ENCODE data around the gene NDUFB6.
"Not testable (repeated sequence)": the region's sequence is repeated elsewhere in the genome, so short reads cannot be mapped to it uniquely, and the experiment has no call there.

Gene NDUFB6

DNA sequence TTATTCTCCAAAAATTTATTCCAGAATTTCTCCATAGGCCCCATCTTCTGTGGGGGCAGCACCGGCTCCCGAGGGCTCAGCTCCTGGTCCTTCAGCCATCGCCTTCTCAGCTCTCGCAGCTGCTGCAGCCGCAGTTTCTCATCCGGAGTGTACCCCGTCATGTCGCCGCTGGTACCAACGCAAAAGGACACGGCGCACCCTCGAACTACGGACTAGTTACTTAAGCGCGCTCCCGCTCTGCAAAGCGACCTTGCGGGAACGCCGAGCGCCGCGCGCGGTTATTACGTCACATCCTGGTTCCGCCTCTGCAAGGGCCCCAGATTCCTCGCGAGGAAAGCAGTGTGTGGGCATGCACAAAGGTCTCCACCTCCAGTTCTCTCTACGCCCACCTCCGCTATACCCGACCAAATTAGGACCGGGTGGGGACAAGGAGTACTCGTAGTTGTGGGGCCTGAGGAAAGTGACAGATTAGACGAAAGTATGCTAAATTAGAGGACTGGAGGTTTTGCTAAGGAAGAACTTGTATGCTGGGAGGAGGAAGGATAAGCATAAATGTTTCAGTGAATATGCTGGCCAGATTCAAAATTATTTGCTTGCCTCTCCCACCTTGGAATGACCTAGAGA, at the start of gene NDUFB6:
Gene NDUFB6 (minus strand): TSS at position 260 of the 624 bp plus-strand sequence. CDS start 99 bp downstream, at position 161.
- peak; percentile 63 for DNase-seq (ENCODE audit: low spot score)

DNA sequence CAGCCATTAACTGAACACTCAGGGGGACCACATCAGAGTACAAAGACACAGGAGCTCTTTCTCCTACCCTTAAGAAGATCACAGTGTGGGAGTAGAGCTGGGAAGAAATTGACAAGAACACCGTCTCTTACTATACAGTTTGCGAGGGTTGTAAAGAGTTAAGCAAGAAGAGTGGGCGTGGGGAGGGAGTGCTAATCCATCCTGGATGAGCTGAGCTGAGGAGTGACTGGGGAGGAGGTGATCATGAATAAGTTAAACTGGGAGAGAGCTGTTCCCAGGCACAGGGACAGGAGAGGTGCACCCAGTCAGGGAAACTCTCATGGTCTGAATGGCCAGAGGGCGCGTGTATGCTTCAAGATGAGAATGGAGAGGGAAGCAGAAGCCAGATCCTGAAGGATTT, 45.3 kb upstream of the NDUFB6 start:
- no peak for DNase-seq (ENCODE audit: low spot score)

DNA sequence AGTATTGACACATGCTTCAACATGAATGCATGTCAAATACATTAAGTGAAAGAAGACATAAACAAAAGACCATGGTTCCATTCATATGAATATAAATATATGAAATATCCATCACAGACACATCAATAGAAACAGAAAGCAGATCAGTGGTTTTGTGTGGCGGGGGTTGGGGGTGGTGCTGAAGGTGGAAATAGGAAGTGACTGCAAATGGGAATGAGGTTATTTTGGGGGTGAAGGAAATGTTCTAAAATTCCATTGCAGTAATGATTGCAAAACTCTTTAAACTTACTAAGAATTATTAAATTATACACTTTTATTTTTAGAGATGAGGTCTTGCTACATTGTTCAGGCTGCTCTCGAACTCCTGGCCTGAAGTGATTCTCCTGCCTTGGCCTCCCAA, 33.9 kb upstream of the NDUFB6 start:
- DNase-seq (ENCODE audit: low spot score), result no peak

DNA sequence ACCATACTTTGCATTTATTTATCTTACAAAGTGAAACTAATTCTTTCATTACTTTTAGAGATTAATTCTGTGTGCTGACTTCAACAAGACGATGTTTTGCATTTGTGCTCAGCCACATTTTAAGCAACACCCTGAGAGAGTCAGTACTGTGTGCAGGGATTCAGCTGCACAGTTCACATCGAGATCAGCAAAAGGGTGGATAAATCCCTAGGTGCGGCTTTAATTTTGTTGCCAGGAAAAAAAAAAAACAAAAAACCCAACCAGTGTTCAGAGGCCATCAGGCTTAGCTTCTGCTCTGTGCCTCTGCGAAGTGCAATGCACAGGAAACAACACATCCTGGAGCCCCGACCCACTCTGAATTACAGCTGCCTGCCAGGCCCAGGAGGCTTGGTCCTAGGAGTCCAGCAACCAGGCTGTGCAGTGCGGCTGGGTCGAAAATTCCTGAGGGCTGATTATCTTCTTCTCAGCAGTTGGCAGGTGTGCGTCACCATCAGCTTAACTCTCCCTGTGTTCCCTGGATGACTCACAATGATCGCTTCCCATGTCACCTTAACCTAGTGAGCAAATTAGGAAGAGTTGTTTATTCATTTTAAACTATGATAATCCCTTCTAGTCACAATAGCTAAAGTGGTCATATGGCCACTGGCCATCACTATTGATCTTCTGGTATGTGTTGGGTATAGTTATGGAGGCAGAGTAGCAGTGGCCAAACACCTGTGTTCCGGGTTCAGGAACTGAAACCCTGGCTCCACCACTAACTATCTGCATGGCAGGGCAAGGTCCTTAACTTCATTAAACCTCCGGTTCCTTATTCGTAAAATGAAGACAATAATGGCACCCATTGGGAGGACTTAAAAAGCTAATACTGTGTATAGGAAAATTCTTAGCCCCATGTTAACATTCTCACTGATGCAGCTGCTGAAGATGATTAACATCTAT, 31.2 kb upstream of the NDUFB6 start:
- DNase-seq (ENCODE audit: low spot score), result no peak

DNA sequence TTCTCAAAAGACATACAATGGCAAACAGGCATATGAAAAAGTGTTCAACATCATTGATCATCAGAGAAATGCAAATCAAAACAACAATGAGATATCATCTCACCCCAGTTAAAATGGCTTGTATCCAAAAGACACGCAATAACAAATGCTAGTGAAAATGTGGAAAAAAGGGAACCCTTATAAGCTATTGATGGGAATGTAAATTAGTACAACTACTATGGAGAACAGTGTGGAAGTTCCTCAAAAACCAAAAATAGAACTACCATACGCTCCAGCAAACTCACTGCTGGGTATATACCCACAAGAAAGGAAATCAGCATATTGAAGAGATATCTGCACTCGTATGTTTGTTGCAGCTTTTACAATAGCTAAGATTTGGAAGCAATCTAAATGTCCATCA, 26.1 kb upstream of the NDUFB6 start:
- DNase-seq (ENCODE audit: low spot score), result not testable (repeated sequence)

DNA sequence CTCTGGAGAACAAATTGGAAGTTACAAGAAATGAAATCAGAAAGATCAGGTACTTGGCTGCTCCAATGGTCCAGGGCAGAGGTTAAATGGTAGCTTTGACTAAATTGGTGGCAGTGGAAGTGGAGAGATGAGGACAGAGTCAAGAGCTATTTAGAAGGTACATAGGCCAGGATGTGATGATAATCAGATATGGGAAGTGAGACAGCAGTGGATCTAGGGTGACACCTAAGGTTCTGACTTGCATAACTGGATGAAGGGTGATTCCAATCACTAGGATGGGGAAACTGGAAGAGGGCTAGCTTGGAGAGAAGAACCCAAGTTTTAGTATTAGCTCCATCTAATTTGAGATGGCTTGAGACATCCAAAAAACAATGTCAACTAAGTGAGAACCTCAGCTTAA, 24.0 kb upstream of the NDUFB6 start:
- no peak for DNase-seq (ENCODE audit: low spot score)

DNA sequence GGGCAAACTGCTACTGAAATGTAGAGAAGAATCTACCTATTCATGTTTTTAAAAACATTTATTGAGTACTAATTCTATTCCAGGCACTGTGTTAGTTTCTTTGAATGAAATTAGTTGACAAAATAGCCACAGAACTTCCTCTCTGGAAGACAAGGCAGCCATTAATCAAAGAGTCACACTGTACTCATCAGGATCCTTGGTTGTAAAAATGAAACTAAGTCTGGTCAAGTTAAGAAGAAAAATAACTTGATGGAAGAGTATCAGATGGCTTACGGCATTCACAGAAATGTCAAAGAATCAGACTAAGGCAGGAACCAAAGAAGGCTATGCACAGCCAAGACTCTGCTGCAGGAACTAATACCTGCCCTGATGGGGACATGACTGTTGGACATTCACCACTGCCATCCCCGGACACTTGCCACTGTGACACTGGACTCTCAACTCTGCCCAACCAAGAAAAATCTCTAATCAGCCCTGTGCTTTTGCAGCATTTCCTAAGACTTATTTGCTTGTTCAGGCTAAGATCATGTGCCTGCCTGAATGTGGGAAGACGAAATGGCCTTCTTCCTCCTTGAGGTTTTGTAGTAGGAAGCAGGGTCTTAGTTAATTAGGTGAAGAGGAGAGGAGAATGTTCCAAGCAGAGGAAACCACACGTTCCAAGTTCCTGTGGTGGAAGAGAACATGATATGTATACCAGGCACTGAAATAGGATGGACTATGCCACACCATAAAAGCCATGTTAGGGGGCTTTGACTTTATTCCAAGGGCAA, 23.3 kb upstream of the NDUFB6 start:
- no peak for DNase-seq (ENCODE audit: low spot score)

DNA sequence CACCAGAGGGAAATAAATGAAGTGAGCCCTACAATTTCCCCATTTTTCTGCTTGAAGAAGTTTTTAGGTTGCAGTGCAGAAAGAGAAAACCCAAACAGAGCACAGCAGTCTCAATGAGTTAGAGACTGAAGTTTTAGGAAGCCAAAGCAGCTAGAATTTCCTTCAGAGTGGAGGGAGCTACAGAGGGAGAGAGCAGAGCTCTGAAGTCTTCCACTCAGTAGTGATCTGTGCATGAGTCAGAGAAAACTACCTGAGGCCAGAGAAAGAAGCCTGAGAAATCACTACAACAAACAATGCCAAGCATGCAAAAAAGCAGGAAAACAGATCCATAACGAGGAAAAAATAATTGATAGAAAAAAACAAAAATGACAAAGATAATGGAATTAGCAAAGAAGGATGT, 17.9 kb upstream of the NDUFB6 start:
- DNase-seq (ENCODE audit: low spot score), result no peak

DNA sequence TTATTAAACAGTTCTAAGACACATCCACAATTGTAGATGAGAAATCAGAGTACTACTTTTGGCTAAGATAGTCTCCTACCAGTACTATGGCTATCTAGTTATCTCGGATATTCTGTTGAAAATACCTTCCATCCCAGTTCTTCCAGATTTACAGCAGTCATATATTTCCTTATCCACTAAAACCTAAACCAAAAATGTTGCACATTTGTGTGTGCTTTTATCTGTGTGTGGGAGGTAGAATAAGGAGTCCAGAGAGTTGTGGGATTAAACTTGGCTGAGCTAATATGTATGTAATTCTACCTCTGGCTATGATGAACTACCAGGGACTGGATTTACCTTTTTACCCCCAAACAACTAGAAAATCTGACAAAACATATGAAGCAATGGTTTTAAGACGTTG, 17.5 kb upstream of the NDUFB6 start:
- no peak for DNase-seq (ENCODE audit: low spot score)

DNA sequence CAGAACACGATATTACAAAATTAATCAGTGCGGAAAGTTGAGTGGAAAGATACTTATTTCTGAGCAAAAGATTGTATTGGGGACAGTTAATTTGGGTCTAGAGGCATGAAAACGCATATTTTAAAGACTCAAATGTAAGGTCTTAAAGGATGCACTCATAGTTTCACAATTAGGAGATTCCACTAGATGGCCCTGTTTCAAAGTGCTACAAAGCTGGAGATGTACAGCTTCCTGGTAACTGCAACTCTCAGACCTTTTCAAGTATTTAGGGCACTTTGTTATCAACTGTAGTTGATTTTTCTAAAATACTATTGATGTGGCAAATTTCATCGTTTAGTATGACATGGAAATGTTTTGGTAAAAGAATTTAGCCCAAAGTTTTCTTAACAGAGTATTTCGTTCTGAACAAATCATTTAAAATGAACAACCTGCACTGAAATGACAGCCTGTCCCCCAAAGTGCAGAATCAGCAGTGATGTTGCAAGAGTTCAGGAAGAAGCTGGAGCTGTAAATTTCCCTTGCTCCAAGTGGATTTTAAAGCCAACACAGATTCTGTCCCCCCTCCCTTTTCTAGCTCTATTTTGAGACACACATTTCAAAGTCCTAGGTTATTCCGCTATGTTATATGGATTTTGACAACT, 16.2 kb upstream of the NDUFB6 start:
- DNase-seq (ENCODE audit: low spot score), result no peak

DNA sequence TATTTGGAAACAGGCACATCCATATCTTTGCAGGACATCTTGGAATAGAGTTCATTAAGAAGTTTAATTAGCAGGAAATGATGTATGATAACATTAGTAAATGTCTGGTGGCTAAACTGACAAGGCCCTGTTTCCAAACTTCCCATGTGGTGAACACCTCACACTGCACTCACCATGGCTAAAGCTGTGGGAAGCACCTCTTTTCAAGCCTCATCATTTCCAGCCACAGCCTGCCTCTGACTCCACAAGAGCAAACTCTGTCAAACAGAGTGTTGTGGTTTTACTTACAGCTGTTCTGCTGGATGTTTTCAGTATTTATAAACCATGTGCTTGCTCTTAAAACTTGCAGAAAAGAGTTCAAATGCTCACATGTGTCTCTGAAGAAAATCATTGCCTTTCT, 14.9 kb upstream of the NDUFB6 start:
- DNase-seq (ENCODE audit: low spot score), result no peak

DNA sequence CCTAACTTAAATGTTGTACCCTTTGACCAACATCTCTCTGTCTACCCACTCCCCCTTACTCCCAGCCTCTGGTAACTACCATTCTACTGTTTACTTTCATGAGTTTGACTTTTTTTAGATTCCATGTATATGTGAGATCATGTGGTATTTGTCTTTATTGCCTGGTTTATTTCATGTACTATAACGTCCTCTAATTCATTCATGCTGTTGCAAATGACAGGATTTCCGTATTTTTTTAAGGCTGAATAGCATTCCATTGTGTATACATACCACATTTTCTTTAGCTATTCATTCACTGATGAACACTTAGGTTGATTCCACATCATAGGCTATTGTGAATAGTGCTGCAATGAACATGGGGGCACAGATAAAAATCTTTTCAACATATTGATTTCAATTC, 11.8 kb upstream of the NDUFB6 start:
- DNase-seq (ENCODE audit: low spot score), result no peak

DNA sequence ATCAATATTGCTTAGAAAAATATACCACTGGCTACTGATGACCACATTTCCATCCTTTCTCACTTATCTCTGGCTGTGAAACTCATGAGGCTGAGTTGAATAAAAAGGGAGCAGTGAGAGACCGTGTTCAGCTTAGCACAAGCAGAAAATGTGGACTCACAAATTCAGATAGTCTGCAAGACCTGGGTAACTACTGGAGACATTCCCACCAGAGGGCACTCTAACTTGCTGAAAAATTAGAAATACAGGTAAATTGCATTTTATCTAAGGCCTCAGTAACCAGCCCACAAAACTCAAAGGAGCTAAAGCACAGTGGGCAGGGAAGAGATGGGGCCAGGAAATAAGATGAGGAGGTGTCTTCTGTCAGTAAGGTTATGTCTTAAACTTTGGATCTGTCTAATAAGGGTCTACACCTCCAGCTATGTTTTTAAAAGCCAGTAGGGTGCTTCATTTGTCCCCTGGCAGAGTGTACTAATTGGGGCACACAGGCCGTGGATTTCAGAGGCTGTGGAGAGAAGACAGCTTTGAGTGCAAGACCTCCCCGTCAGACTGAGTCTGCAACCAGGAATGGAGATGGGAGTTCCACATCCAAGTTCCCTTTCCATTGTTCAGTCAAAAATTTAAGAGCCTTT, 8.7 kb upstream of the NDUFB6 start:
- DNase-seq (ENCODE audit: low spot score), result no peak

DNA sequence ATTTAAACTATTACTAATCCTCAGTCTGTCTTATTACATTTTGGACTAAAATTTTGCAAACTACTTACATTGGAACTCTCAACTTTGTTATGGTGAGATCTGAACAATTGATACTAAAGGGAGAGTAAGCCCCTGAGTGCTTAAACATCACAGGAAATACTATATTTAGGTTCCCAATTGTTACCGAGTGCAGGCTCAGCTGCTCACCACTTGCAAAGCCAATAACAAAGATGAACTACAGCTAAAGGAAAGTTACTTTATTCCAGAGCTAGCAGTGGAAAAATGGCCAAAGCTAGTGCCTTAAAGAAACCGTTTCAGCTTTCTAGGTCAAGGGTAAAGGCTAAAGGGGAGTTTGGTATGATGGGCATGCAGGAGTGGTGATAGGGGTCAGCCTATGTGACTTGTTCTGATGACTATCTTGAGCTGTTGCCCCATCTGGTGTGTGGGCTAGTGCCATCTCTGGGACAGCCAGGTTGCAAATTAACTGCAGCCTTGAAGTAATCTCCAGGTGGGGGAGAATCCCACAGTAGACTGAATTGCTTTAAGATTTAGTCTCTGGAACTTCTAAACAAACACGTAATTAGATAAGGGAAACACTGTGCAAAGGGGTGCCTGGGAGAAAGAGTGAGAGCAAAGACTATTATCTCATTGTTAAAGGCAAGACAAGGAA, 7.8 kb upstream of the NDUFB6 start:
- no peak for DNase-seq (ENCODE audit: low spot score)

DNA sequence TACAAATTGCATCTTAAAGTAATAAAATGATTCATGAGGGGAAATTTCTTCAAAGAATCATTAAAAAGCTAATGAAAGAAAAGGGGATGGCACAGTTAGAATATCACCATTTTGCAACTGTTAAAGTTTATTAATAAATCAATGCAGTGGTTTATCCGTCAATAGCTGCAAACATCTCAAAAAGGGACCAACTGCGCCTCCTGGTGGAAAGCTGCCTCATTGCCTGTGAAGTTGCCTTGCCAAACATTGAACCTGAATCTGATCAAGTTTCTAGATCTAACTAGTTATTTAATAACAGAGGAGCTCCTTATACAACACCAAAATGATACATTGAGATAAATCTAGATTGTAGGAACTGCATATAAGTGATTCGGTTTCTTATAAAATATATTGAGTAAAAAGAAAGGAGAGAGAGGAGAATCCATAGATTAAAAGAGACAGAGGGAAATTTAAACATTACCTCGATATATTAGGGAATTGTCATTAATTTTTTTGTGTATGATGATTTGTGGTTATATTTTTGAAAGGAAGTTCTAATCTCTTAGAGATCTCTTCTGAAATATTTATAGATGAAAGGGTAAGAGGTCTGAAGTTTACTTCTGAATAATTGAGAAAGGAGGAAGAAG, 6.9 kb upstream of the NDUFB6 start:
- DNase-seq (ENCODE audit: low spot score), result no peak

DNA sequence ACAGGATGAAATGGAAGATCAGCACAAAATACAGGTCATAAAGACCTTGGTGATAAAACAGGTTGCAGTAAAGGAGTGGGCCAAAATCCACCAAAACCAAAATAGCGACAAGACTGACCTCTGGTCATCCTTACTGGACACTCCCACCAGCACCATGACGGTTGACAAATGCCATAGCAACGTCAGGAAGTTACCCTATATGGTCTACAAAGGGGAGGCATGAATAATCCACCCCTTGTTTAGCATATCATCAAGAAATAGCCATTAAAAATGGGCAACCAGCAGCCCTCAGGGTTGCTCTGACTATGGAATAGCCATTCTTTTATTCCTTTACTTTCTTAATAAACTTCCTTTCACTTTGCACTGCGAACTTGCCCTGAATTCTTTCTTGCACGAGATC, 6.0 kb upstream of the NDUFB6 start:
- DNase-seq (ENCODE audit: low spot score), result no peak

DNA sequence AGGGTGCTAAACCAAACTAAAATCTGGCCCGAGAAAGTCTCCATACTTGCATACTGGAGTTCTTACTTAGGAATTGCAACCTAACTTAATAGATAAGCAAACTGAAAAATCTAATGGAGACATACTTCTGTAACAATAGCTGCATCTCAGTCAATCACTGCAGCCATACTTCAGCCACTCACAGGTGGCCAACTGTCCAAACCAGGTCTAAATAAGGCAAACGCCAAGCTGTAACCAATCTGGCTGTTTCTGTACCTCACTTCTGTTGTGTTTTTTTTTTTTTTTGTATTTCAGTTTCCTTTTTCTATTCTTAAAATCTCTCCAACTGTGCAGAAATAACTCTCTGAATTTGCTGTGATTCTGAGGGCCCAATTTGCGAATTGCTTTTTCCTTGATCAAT, 4.4 kb upstream of the NDUFB6 start:
- no peak for DNase-seq (ENCODE audit: low spot score)

DNA sequence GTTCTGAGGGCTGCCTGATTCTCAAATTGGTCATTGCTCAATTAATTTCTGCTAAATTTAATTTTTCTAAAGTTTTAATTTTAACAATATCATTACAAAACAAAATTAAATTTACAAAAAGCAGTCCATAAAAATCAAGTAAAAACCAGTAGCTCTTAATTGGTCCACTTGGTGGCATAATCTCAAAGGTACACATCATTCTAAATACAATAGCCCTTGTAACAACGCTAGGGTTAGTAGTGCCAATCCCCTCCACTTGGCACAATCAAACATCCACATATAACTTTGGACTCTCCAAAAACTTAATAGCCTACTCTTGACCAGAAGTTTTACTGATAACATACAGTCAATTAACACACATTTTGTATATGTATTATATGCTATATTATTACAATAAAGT, 1.9 kb upstream of the NDUFB6 start:
- DNase-seq (ENCODE audit: low spot score), result no peak

DNA sequence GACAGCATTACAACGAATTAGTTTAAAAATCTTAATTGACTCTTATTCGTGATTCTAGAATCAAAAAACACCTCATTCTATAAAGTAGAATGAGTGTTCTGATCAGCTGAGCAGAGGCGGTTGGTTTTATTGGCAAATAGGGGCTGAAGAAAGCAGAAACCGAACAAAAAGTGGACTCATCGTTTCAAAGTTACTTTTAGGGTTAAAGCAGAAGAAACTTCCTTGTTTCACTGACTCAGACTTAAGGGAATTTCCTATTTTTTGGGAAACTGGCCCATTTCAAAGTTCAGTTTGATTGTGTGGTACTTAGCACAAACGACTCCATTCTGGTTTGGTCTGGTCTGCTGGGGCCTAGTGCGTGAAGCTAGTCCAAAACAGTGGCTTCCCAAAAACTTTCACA, 862 bp upstream of the NDUFB6 start:
- DNase-seq (ENCODE audit: low spot score), result no peak

DNA sequence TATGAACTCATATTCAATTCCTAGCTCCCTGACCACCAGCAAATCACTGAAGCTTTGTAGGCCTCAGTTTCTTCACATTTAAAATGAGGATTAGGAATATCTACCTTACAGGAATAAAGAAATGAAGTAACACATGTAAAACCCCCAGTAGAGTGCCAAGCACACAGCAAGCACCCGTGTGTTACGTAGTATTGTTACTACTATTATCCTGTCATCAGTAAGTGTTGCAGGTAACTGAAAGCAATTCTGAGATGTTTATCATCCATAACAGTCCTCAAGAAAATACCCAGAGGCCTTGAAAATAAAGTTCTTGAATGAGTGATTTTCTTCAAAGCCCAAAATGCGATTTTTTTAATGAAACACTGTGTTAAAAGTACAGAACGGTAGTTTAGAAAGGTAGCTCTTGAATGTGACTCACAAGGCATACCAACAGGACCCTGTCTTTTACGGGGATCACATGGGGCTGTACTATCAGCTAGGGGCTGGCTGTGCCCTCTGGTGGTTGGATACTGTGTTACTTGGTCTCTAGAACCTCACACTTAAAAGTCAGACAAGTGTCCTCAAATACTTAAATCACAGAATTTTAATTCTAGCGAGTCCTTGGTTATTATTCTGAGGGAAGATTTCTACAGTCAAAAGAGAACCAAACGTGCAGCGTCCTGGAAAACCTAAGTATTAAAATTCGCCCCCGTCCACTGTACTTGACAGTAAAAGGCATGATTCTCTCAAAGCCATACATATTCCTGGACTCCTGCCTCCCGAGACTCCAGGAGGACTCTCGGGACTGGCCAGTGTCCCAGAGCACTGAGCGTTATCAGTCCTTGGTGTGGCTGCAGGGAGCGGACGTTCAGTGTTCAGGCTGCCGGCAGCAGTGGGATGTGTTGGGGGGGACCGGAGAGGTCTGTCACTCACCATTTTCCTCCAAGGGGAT, 725 bp downstream of the NDUFB6 start:
- peak; percentile 49 for DNase-seq (ENCODE audit: low spot score)
